ENCODE results near the gene TRPV4. TPM values are rescaled to one million over a fixed set of nuclear protein-coding genes. Genes with fewer than 3 reads are reported as not detected.

The TRPV4 gene
- total RNA-seq, 5 donors from 2014 or later (not counting 1 experiment from before 2014, with no cell fraction given): not detected

GRCh38 chr12:109818905-109819500 lies 14.2 kb downstream of the TRPV4 start:
- H3K27me3 ChIP-seq (replicated peaks in 1 of 2; ENCODE audit: control insufficient read depth in 2 of 2, extremely low read depth in 1 of 2, insufficient read depth in 2 of 2, low read length in 1 of 2): peaks cover 0 to 61% of the 10 kb centered on the region in 2 experiments
- no peak overlapping the region for H3K4me3 ChIP-seq (ENCODE audit: control insufficient read depth in 1 of 2, extremely low read depth in 1 of 2, low read length in 1 of 2)
- Mint-ChIP-seq H3K27me3 (peaks cover 6 to 12% of the 10 kb centered on the region in 2 donors), H3K9me3 (no peaks in the 10 kb centered on the region), H3K27ac (no peak overlapping the region), H3K4me1 (no peaks in the 10 kb centered on the region), H3K4me3 (no peak overlapping the region), H3K36me3 (no peaks in the 10 kb centered on the region)
- no peaks in the 10 kb centered on the region for H3K9me3 ChIP-seq
- H3K27ac ChIP-seq (ENCODE audit: low read length): no peak overlapping the region
- DNase-seq: no peak
- 85% methylated on average over 6 of the region's 10 CpGs for WGBS (ENCODE audit: insufficient coverage)
- ATAC-seq (replicated peaks in 1 of 4): no peak
- POLR2A ChIA-PET: no interaction called here
- H3K4me1 ChIP-seq (ENCODE audit: control insufficient read depth in 1 of 2, extremely low read depth in 1 of 2, insufficient read depth in 2 of 2, low read length in 2 of 2): no peaks in the 10 kb centered on the region
- H3K36me3 ChIP-seq (ENCODE audit: control insufficient read depth in 2 of 2, extremely low read depth in 1 of 2, insufficient read depth in 1 of 2, low read length in 1 of 2): no peaks in the 10 kb centered on the region
- CTCF ChIA-PET: interaction anchor here in 1 of 2 donors (0.9 kb wide), 1 partner anchor 13 kb away, joined by 4 read pairs; no protein-coding TSS in a partner anchor

- no CpG with 5 or more reads among the region's 9 CpGs for WGBS (ENCODE audit: insufficient coverage)
- Histone ChIP-seq H3K4me3 (ENCODE audit: control insufficient read depth in 1 of 2, extremely low read depth in 1 of 2, low read length in 1 of 2) (no peak overlapping the region), H3K36me3 (ENCODE audit: control insufficient read depth in 2 of 2, extremely low read depth in 1 of 2, insufficient read depth in 1 of 2, low read length in 1 of 2) (no peaks in the 10 kb centered on the region), H3K4me1 (ENCODE audit: control insufficient read depth in 1 of 2, extremely low read depth in 1 of 2, insufficient read depth in 2 of 2, low read length in 2 of 2) (no peaks in the 10 kb centered on the region), H3K27ac (ENCODE audit: low read length) (no peak overlapping the region), H3K9me3 (no peaks in the 10 kb centered on the region), H3K27me3 (replicated peaks in 1 of 2; ENCODE audit: control insufficient read depth in 2 of 2, extremely low read depth in 1 of 2, insufficient read depth in 2 of 2, low read length in 1 of 2) (peaks cover 0 to 61% of the 10 kb centered on the region in 2 experiments)
- ATAC-seq (replicated peaks in 1 of 4) (no peak), DNase-seq (no peak)
- no peaks in the 10 kb centered on the region for H3K4me1 Mint-ChIP-seq
- H3K27me3 Mint-ChIP-seq: peaks cover 6 to 12% of the 10 kb centered on the region in 2 donors
- POLR2A ChIA-PET: no interaction called here
- no peaks in the 10 kb centered on the region for H3K36me3 Mint-ChIP-seq
- H3K9me3 Mint-ChIP-seq: no peaks in the 10 kb centered on the region
- H3K4me3 Mint-ChIP-seq: no peak overlapping the region
- no peak overlapping the region for H3K27ac Mint-ChIP-seq
- CTCF ChIA-PET: interaction anchor here in 1 of 2 donors (0.9 kb wide), 1 partner anchor 12 kb away, joined by 4 read pairs; no protein-coding TSS in a partner anchor
These were observed 14.9 kb downstream of the TRPV4 start for GRCh38 chr12:109818253-109818652.

GRCh38 chr12:109817627-109818231 lies 15.5 kb downstream of the TRPV4 start:
- Mint-ChIP-seq H3K36me3 (no peaks in the 10 kb centered on the region), H3K9me3 (no peaks in the 10 kb centered on the region), H3K4me1 (no peaks in the 10 kb centered on the region), H3K27ac (no peak overlapping the region), H3K4me3 (no peak overlapping the region), H3K27me3 (peaks cover 6 to 12% of the 10 kb centered on the region in 2 donors)
- H3K4me1 ChIP-seq (ENCODE audit: control insufficient read depth in 1 of 2, extremely low read depth in 1 of 2, insufficient read depth in 2 of 2, low read length in 2 of 2): no peaks in the 10 kb centered on the region
- H3K9me3 ChIP-seq: no peaks in the 10 kb centered on the region
- no peak overlapping the region for H3K4me3 ChIP-seq (ENCODE audit: control insufficient read depth in 1 of 2, extremely low read depth in 1 of 2, low read length in 1 of 2)
- H3K36me3 ChIP-seq (ENCODE audit: control insufficient read depth in 2 of 2, extremely low read depth in 1 of 2, insufficient read depth in 1 of 2, low read length in 1 of 2): no peaks in the 10 kb centered on the region
- H3K27me3 ChIP-seq (replicated peaks in 1 of 2; ENCODE audit: control insufficient read depth in 2 of 2, extremely low read depth in 1 of 2, insufficient read depth in 2 of 2, low read length in 1 of 2): peaks cover 0 to 61% of the 10 kb centered on the region in 2 experiments
- ChIA-PET POLR2A (no interaction called here), CTCF (interaction anchor here in 1 of 2 donors (0.9 kb wide), 1 partner anchor 12 kb away, joined by 4 read pairs; no protein-coding TSS in a partner anchor)
- no peak for ATAC-seq (replicated peaks in 1 of 4)
- DNase-seq: no peak
- no peak overlapping the region for H3K27ac ChIP-seq (ENCODE audit: low read length)
- 97% methylated on average over 4 of the region's 8 CpGs for WGBS (ENCODE audit: insufficient coverage)

- Histone ChIP-seq H3K4me3 (ENCODE audit: control insufficient read depth in 1 of 2, extremely low read depth in 1 of 2, low read length in 1 of 2) (no peak overlapping the region), H3K27ac (ENCODE audit: low read length) (no peak overlapping the region), H3K4me1 (ENCODE audit: control insufficient read depth in 1 of 2, extremely low read depth in 1 of 2, insufficient read depth in 2 of 2, low read length in 2 of 2) (no peaks in the 10 kb centered on the region), H3K9me3 (no peaks in the 10 kb centered on the region), H3K27me3 (replicated peaks in 1 of 2; ENCODE audit: control insufficient read depth in 2 of 2, extremely low read depth in 1 of 2, insufficient read depth in 2 of 2, low read length in 1 of 2) (peaks cover 0 to 59% of the 10 kb centered on the region in 2 experiments), H3K36me3 (ENCODE audit: control insufficient read depth in 2 of 2, extremely low read depth in 1 of 2, insufficient read depth in 1 of 2, low read length in 1 of 2) (no peaks in the 10 kb centered on the region)
- Mint-ChIP-seq H3K4me1 (no peaks in the 10 kb centered on the region), H3K36me3 (no peaks in the 10 kb centered on the region), H3K9me3 (no peaks in the 10 kb centered on the region), H3K27ac (no peak overlapping the region), H3K27me3 (peaks cover 6 to 11% of the 10 kb centered on the region in 2 donors), H3K4me3 (no peak overlapping the region)
- no peak for ATAC-seq (replicated peaks in 1 of 4)
- WGBS (ENCODE audit: insufficient coverage): 74% methylated on average over 4 of the region's 7 CpGs
- ChIA-PET POLR2A (no interaction called here), CTCF (no interaction called here)
- DNase-seq: no peak
These were observed 16.3 kb downstream of the TRPV4 start for GRCh38 chr12:109816870-109817269.

GRCh38 chr12:109815757-109816617 lies 17.2 kb downstream of the TRPV4 start:
- CTCF ChIA-PET: interaction anchor here in 1 of 2 donors (1.4 kb wide), 1 partner anchor 12 kb away, joined by 4 read pairs; no protein-coding TSS in a partner anchor
- Histone ChIP-seq H3K27ac (ENCODE audit: low read length) (no peak overlapping the region), H3K36me3 (ENCODE audit: control insufficient read depth in 2 of 2, extremely low read depth in 1 of 2, insufficient read depth in 1 of 2, low read length in 1 of 2) (no peaks in the 10 kb centered on the region), H3K4me1 (ENCODE audit: control insufficient read depth in 1 of 2, extremely low read depth in 1 of 2, insufficient read depth in 2 of 2, low read length in 2 of 2) (no peaks in the 10 kb centered on the region), H3K4me3 (ENCODE audit: control insufficient read depth in 1 of 2, extremely low read depth in 1 of 2, low read length in 1 of 2) (no peak overlapping the region), H3K9me3 (no peaks in the 10 kb centered on the region), H3K27me3 (replicated peaks in 1 of 2; ENCODE audit: control insufficient read depth in 2 of 2, extremely low read depth in 1 of 2, insufficient read depth in 2 of 2, low read length in 1 of 2) (peaks cover 0 to 56% of the 10 kb centered on the region in 2 experiments)
- WGBS (ENCODE audit: insufficient coverage): 79% methylated on average over 3 of the region's 10 CpGs
- POLR2A ChIA-PET: no interaction called here
- Mint-ChIP-seq H3K27ac (no peak overlapping the region), H3K27me3 (peaks cover 6 to 8% of the 10 kb centered on the region in 2 donors), H3K9me3 (no peaks in the 10 kb centered on the region), H3K36me3 (no peaks in the 10 kb centered on the region), H3K4me1 (no peaks in the 10 kb centered on the region), H3K4me3 (no peak overlapping the region)
- DNase-seq (no peak), ATAC-seq (replicated peaks in 1 of 4) (no peak)

GRCh38 chr12:109815225-109815624 lies 18.0 kb downstream of the TRPV4 start:
- Mint-ChIP-seq H3K4me1 (no peaks in the 10 kb centered on the region), H3K27me3 (peaks cover 6 to 8% of the 10 kb centered on the region in 2 donors), H3K4me3 (no peak overlapping the region), H3K9me3 (no peaks in the 10 kb centered on the region), H3K36me3 (no peaks in the 10 kb centered on the region), H3K27ac (no peak overlapping the region)
- no peak overlapping the region for H3K27ac ChIP-seq (ENCODE audit: low read length)
- WGBS (ENCODE audit: insufficient coverage): 67% methylated on average over 4 of the region's 4 CpGs
- CTCF ChIA-PET: interaction anchor here in 1 of 2 donors (0.5 to 1.4 kb wide), 2 partner anchors 11 to 865 kb away, joined by 4 read pairs; no protein-coding TSS in a partner anchor
- ATAC-seq (replicated peaks in 1 of 4) (no peak), DNase-seq (no peak)
- POLR2A ChIA-PET: no interaction called here
- peaks cover 0 to 58% of the 10 kb centered on the region in 2 experiments for H3K27me3 ChIP-seq (replicated peaks in 1 of 2; ENCODE audit: control insufficient read depth in 2 of 2, extremely low read depth in 1 of 2, insufficient read depth in 2 of 2, low read length in 1 of 2)
- no peaks in the 10 kb centered on the region for H3K9me3 ChIP-seq
- H3K4me3 ChIP-seq (ENCODE audit: control insufficient read depth in 1 of 2, extremely low read depth in 1 of 2, low read length in 1 of 2): no peak overlapping the region
- no peaks in the 10 kb centered on the region for H3K4me1 ChIP-seq (ENCODE audit: control insufficient read depth in 1 of 2, extremely low read depth in 1 of 2, insufficient read depth in 2 of 2, low read length in 2 of 2)
- no peaks in the 10 kb centered on the region for H3K36me3 ChIP-seq (ENCODE audit: control insufficient read depth in 2 of 2, extremely low read depth in 1 of 2, insufficient read depth in 1 of 2, low read length in 1 of 2)
